Keratinocyte (primary cell): ENCODE data around the gene SMAD3. TPM values are rescaled to one million over a fixed set of nuclear protein-coding genes. Genes with fewer than 3 reads are reported as not detected.

Experiments
- DNase-seq: peaks from one replicate; pipeline ENCODE4 v3.0.0-alpha.2; 2011; ENCODE audit warnings: low read depth, missing footprints, low spot score
- FAIRE-seq: peaks from 2 replicates; lab custom pipeline; 2011; peaks lifted over from hg19 to GRCh38; lab: Jason Lieb, UNC
- H2AFZ ChIP-seq: 2 replicates; pipeline ENCODE4 v1.6.0; 2012; ENCODE audit warnings: low read length, control low read depth, inconsistent platforms; ENCODE audit not compliant: control insufficient read depth
- H3K27ac ChIP-seq: 2 replicates; pipeline ENCODE4 v1.5.1; 2011; ENCODE audit warnings: low read length; ENCODE audit not compliant: control insufficient read depth, insufficient read depth
- H3K27me3 ChIP-seq: 3 replicates; pipeline ENCODE4 v1.6.0; 2011; ENCODE audit warnings: low read length; ENCODE audit not compliant: control insufficient read depth, insufficient read depth; ENCODE audit errors: extremely low read depth
- H3K36me3 ChIP-seq, 2 experiments: 2 replicates in 1 of 2; 3 replicates in 1 of 2; pipeline ENCODE4 v1.5.1; 2011; ENCODE audit warnings: low read length in 2 of 2, mild to moderate bottlenecking in 1 of 2; ENCODE audit not compliant: control insufficient read depth in 2 of 2, insufficient read depth in 2 of 2; ENCODE audit errors: extremely low read depth in 1 of 2
- H3K4me1 ChIP-seq: 3 replicates; pipeline ENCODE4 v1.5.1; 2011; ENCODE audit warnings: low read length; ENCODE audit not compliant: control insufficient read depth, insufficient read depth; ENCODE audit errors: extremely low read depth
- H3K4me2 ChIP-seq: 3 replicates; pipeline ENCODE4 v1.6.0; 2011; ENCODE audit warnings: low read depth, low read length; ENCODE audit not compliant: control insufficient read depth, insufficient read depth; ENCODE audit errors: extremely low read depth
- H3K4me3 ChIP-seq, 3 experiments: fragments of 200-600 bp in 1 of 3; sonication (generic) in 1 of 3; 2 replicates in 2 of 3; 3 replicates in 1 of 3; pipeline ENCODE4 v1.5.1; 2011 to 2016; ENCODE audit warnings: low read length in 3 of 3, mild to moderate bottlenecking in 3 of 3, control low read depth in 2 of 3, inconsistent platforms in 1 of 3, low read depth in 1 of 3, mixed read lengths in 1 of 3, mixed run types in 1 of 3, moderate library complexity in 1 of 3; ENCODE audit not compliant: control insufficient read depth in 2 of 3, insufficient read depth in 2 of 3; ENCODE audit errors: extremely low read depth in 1 of 3
- H3K79me2 ChIP-seq: 2 replicates; pipeline ENCODE4 v1.6.0; 2012; ENCODE audit warnings: low read length; ENCODE audit not compliant: control insufficient read depth, insufficient read depth
- H3K9ac ChIP-seq: 3 replicates; pipeline ENCODE4 v1.6.0; 2011; ENCODE audit warnings: low read length; ENCODE audit not compliant: control insufficient read depth, insufficient read depth; ENCODE audit errors: extremely low read depth
- H3K9me1 ChIP-seq: 3 replicates; pipeline ENCODE4 v1.6.0; 2011; ENCODE audit warnings: low read length; ENCODE audit not compliant: control insufficient read depth, insufficient read depth; ENCODE audit errors: extremely low read depth
- H3K9me3 ChIP-seq: 2 replicates; pipeline ENCODE4 v1.5.1; 2012; ENCODE audit warnings: low read depth, low read length; ENCODE audit not compliant: control insufficient read depth
- H4K20me1 ChIP-seq: 3 replicates; pipeline ENCODE4 v1.6.0; 2011; ENCODE audit warnings: low read length; ENCODE audit not compliant: control insufficient read depth, insufficient read depth; ENCODE audit errors: extremely low read depth
- EZH2 ChIP-seq: IDR thresholded peaks from one replicate; pipeline ENCODE4 v1.6.1; 2012; ENCODE audit warnings: inconsistent platforms, mild to moderate bottlenecking, low read length, moderate library complexity
- dilution Hi-C: fragments of 300-500 bp; cut with MboI; formaldehyde crosslinking; loops from one replicate; pipeline ENCODE4 v1.7.0; 2020; ENCODE audit warnings: low sequenced_read_pairs; ENCODE audit not compliant: extremely low pct_ligation_motif_present
- polyA plus RNA-seq, 5 experiments: library from polyadenylated mRNA; depleted of rRNA in 3 of 5; stranded (reverse) in 3 of 5; stranded (forward) in 1 of 5; unstranded in 1 of 5; fragments of >200 nt; gene quantifications; 1 replicate in 1 of 5; 2 replicates in 3 of 5; 3 replicates in 1 of 5; pipeline versions ENCODE4 v1.2.1 to v1.2.3, GENCODE V29; 2011 to 2012; ENCODE audit warnings: missing spikeins in 2 of 5, low read depth in 1 of 5, low replicate concordance in 1 of 5
- TF ChIP-seq, protein P1 (sequence below), 3 experiments: IDR thresholded peaks in 1 of 3; conservative IDR thresholded peaks in 1 of 3; optimal IDR thresholded peaks in 1 of 3; 2 replicates in 2 of 3; 3 replicates in 1 of 3; pipeline versions ENCODE3 to v1.5.1; 2011; ENCODE audit warnings: low read length in 3 of 3, mild to moderate bottlenecking in 3 of 3, moderate library complexity in 2 of 3, control low read depth in 1 of 3, inconsistent platforms in 1 of 3; ENCODE audit not compliant: insufficient read depth in 2 of 3; ENCODE audit errors: extremely low read depth in 1 of 3

SMAD3 gene
- polyA plus RNA-seq, 1 donor (not counting 4 experiments of a cell fraction or from before 2014, with no cell fraction given), result 33.7 TPM

DNA sequence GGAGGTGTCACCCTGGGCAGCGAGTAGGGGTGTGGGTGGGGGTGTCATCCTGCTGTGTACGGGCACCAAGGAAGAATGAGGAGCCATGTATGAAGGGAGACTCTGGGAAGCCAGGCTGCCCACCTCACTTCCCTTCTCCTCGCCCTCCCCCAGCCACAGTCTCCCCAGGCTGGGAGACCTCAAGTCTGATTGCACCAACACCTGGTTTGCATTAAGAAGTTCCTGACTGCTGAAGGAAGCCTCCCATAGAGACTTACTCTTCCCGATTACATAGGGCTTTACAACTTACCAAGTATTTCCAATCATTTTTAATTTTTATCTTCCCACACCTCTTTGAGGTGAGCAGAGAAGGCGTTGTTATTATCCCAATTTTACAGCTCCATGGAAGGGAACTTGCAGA is 29.5 kb upstream of the SMAD3 start:
- Histone ChIP-seq H3K4me3 (no peak overlapping the region), H3K4me2 (no peak overlapping the region), H3K9ac (no peak overlapping the region), H2AFZ (no peak overlapping the region), H3K27ac (no peak overlapping the region), H4K20me1 (no peaks in the 10 kb centered on the region), H3K79me2 (no peaks in the 10 kb centered on the region), H3K4me1 (no peaks in the 10 kb centered on the region), H3K27me3 (peaks cover 2% of the 10 kb centered on the region), H3K36me3 (no peaks in the 10 kb centered on the region), H3K9me1 (no peaks in the 10 kb centered on the region), H3K9me3 (no peaks in the 10 kb centered on the region)
- FAIRE-seq, result no peak
- dilution Hi-C loops, result no loop called here
- TF ChIP-seq EZH2, result no peak
- TF ChIP-seq, protein P1, sequence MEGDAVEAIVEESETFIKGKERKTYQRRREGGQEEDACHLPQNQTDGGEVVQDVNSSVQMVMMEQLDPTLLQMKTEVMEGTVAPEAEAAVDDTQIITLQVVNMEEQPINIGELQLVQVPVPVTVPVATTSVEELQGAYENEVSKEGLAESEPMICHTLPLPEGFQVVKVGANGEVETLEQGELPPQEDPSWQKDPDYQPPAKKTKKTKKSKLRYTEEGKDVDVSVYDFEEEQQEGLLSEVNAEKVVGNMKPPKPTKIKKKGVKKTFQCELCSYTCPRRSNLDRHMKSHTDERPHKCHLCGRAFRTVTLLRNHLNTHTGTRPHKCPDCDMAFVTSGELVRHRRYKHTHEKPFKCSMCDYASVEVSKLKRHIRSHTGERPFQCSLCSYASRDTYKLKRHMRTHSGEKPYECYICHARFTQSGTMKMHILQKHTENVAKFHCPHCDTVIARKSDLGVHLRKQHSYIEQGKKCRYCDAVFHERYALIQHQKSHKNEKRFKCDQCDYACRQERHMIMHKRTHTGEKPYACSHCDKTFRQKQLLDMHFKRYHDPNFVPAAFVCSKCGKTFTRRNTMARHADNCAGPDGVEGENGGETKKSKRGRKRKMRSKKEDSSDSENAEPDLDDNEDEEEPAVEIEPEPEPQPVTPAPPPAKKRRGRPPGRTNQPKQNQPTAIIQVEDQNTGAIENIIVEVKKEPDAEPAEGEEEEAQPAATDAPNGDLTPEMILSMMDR (optimal IDR thresholded peaks at IDR 0.05 in 1 of 3, IDR thresholded peaks at IDR 0.05 in 1 of 3, conservative IDR thresholded peaks at IDR 0.05 in 1 of 3; ENCODE audit: extremely low read depth in 1 of 3, insufficient read depth in 2 of 3, low read length in 3 of 3), result no peak
- no peak for DNase-seq

DNA sequence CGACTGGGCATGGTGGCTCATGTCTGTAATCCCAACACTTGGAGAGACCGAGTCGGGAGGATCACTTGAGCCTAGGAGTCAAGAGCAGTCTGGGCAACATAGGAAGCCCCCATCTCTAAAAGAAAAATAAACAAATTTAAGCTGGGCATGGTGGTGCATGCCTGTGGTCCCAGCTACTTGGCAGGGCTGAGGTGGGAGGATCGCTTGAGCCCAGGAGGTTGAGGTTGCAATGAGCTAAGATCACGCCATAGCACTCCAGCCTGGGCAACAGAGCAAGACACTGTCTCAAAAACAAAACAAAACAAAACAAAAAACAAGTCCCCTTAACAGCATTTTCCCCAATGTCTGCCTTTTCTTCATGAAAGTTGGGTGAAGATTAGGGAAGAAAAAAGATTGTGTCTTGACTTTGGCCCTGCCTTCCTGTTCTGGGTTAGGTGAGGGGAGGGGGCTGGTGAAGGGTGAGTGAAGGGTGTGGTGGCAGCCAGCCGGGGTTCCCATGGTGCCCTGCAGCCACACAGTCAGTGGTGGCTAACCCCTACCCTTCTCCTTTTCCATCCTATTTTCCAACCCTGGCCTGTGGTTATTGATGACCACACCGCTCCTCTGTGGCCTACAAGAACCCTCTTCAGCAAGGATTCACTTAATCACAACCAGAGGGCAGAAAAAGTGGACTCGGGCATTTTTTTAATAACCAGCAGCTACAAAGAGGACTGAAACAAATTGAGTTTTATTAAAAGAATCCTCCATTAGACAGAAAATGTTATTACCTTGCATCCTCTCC is 28.4 kb upstream of the SMAD3 start:
- dilution Hi-C loops, result no loop called here
- peaks cover 3% of the 10 kb centered on the region for H3K4me1 ChIP-seq
- no peak overlapping the region for H3K9ac ChIP-seq
- H3K4me3 ChIP-seq, result no peak overlapping the region
- no peak for FAIRE-seq
- no peak for DNase-seq
- no peak overlapping the region for H3K4me2 ChIP-seq
- TF ChIP-seq, protein P1 (optimal IDR thresholded peaks at IDR 0.05 in 1 of 3, IDR thresholded peaks at IDR 0.05 in 1 of 3, conservative IDR thresholded peaks at IDR 0.05 in 1 of 3; ENCODE audit: extremely low read depth in 1 of 3, insufficient read depth in 2 of 3, low read length in 3 of 3), result no peak
- TF ChIP-seq EZH2, result no peak
- peaks cover 2% of the 10 kb centered on the region for H3K27me3 ChIP-seq
- H3K9me1 ChIP-seq, result no peaks in the 10 kb centered on the region
- H2AFZ ChIP-seq, result no peak overlapping the region
- no peaks in the 10 kb centered on the region for H4K20me1 ChIP-seq
- H3K79me2 ChIP-seq, result no peaks in the 10 kb centered on the region
- H3K9me3 ChIP-seq, result no peaks in the 10 kb centered on the region
- H3K27ac ChIP-seq, result no peak overlapping the region
- no peaks in the 10 kb centered on the region for H3K36me3 ChIP-seq
